Fibroblast of villous mesenchyme (primary cell): Measurements from ENCODE around the gene HUS1. TPM values are rescaled to one million over a fixed set of nuclear protein-coding genes. Genes with fewer than 3 reads are reported as not detected.
"Not testable (repeated sequence)": the region's sequence is repeated elsewhere in the genome, so short reads cannot be mapped to it uniquely, and the experiment has no call there.

Source experiments
- DNase-seq: peaks from one replicate; pipeline ENCODE4 v3.0.0-alpha.2; 2010; ENCODE audit warnings: low read depth
- H3K4me3 ChIP-seq: 2 replicates; pipeline ENCODE4 v1.5.1; 2011; ENCODE audit warnings: low read depth, mild to moderate bottlenecking, low read length
- CTCF ChIP-seq: IDR thresholded peaks from 2 replicates; pipeline ENCODE4 v1.5.1; 2012; ENCODE audit warnings: low read depth, mild to moderate bottlenecking, low read length; ENCODE audit not compliant: insufficient read depth
- total RNA-seq: library from RNA; depleted of rRNA; stranded (reverse); fragments of >200 nt; gene quantifications from 2 replicates; pipeline ENCODE4 v1.2.3, GENCODE V29; 2012

HUS1 gene
- total RNA-seq, 1 donor: 29.4 TPM

- no peak overlapping the region for H3K4me3 ChIP-seq
- DNase-seq: no peak
- TF ChIP-seq CTCF: no peak
These were observed 48.1 kb downstream of the HUS1 start for GRCh38 chr7:47931005-47932004.

GRCh38 chr7:47924266-47924665, 55.1 kb downstream of the HUS1 start:
- TF ChIP-seq CTCF: no peak
- no peak overlapping the region for H3K4me3 ChIP-seq
- no peak for DNase-seq

- DNase-seq, H3K4me3 ChIP-seq: not testable (repeated sequence)
These were observed 56.1 kb downstream of the HUS1 start for GRCh38 chr7:47923081-47923875.

- not testable (repeated sequence) for H3K4me3 ChIP-seq, DNase-seq
These were observed 62.9 kb downstream of the HUS1 start for GRCh38 chr7:47916514-47916913.

GRCh38 chr7:47915616-47915976, 63.8 kb downstream of the HUS1 start:
- no peak for DNase-seq
- H3K4me3 ChIP-seq: no peak overlapping the region
- no peak for TF ChIP-seq CTCF

GRCh38 chr7:47914717-47915615, 64.4 kb downstream of the HUS1 start:
- DNase-seq: peak; percentile 50
- H3K4me3 ChIP-seq: no peak overlapping the region
- no peak for TF ChIP-seq CTCF

Other genes with a start within 250 kb of the HUS1 start
- 0.32 and 0.43 TPM in 2 replicates for gene PKD1L1, start 31.1 kb downstream of the HUS1 start, total RNA-seq
- gene SUN3, start 49.5 kb upstream of the HUS1 start, total RNA-seq: not detected in 2 replicates
- gene C7orf57, start 55.9 kb upstream of the HUS1 start, total RNA-seq: under 0.01 and 0.43 TPM in 2 replicates
- gene UPP1, start 109.7 kb upstream of the HUS1 start, total RNA-seq: 25.9 and 34.5 TPM in 2 replicates
- gene ABCA13, start 191.8 kb upstream of the HUS1 start, total RNA-seq: under 0.01 TPM in 1 of 2 replicates, not detected in the other